ENCODE results near the gene RIMBP2.

Gene RIMBP2

DNA sequence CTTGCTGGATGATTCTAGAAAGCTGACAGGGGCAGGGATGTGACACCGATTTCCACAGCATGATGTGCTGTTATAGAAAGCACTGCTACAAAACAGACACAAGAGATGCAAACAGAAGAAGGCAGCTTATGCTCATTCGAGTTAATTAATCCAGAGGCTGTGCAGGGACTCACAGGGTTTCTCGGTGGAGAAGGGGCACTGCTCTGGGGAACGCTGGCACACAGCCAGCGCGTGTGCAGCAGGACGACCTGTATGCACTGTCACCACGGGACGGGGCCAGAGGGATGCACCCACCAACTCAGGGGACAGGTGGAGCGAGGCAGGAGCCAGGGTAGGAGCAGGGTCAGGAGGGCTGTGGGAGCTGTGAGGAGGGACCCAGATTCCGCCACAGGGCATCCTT is 143.5 kb downstream of the RIMBP2 start:
- H3K4me3 ChIP-seq (ENCODE audit: low read depth, low read length): no peak overlapping the region
- TF ChIP-seq, protein P1, sequence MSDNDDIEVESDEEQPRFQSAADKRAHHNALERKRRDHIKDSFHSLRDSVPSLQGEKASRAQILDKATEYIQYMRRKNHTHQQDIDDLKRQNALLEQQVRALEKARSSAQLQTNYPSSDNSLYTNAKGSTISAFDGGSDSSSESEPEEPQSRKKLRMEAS (IDR thresholded peaks at IDR 0.05; ENCODE audit: low read depth, low read length): no peak
- no peak for TF ChIP-seq POLR2A (IDR thresholded peaks at IDR 0.05; ENCODE audit: extremely low read depth, insufficient read length)
- TF ChIP-seq, protein P2, sequence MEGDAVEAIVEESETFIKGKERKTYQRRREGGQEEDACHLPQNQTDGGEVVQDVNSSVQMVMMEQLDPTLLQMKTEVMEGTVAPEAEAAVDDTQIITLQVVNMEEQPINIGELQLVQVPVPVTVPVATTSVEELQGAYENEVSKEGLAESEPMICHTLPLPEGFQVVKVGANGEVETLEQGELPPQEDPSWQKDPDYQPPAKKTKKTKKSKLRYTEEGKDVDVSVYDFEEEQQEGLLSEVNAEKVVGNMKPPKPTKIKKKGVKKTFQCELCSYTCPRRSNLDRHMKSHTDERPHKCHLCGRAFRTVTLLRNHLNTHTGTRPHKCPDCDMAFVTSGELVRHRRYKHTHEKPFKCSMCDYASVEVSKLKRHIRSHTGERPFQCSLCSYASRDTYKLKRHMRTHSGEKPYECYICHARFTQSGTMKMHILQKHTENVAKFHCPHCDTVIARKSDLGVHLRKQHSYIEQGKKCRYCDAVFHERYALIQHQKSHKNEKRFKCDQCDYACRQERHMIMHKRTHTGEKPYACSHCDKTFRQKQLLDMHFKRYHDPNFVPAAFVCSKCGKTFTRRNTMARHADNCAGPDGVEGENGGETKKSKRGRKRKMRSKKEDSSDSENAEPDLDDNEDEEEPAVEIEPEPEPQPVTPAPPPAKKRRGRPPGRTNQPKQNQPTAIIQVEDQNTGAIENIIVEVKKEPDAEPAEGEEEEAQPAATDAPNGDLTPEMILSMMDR (IDR thresholded peaks at IDR 0.05; ENCODE audit: low read depth, low read length): no peak
- no peak for TF ChIP-seq MYC (IDR thresholded peaks at IDR 0.05; ENCODE audit: low read depth, low read length)
- no peak for DNase-seq (ENCODE audit: low read depth)

DNA sequence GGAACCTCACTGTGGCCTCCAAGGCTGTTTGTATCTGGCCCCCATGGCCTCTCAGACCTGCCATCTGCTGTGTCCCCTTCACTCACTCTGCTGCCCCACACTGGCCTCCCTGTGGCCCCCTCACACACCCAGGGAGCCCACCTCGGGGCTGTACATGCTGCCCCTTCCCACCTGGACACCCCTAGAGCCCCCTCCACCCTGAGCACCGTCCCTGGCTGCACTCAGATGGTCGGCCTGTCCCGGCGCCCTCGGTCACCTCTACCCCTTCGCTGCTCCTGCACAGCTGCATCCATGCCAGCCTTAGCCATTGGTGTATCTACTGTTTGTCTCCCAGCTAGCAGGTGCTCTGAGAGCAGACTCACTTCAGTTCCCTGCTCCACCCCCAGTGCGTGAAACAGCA is 144.4 kb downstream of the RIMBP2 start:
- TF ChIP-seq, protein P1 (IDR thresholded peaks at IDR 0.05; ENCODE audit: low read depth, low read length): no peak
- TF ChIP-seq POLR2A (IDR thresholded peaks at IDR 0.05; ENCODE audit: extremely low read depth, insufficient read length) (no peak), MYC (IDR thresholded peaks at IDR 0.05; ENCODE audit: low read depth, low read length) (no peak)
- TF ChIP-seq, protein P2 (IDR thresholded peaks at IDR 0.05; ENCODE audit: low read depth, low read length): no peak
- DNase-seq (ENCODE audit: low read depth): no peak
- H3K4me3 ChIP-seq (ENCODE audit: low read depth, low read length): no peak overlapping the region

DNA sequence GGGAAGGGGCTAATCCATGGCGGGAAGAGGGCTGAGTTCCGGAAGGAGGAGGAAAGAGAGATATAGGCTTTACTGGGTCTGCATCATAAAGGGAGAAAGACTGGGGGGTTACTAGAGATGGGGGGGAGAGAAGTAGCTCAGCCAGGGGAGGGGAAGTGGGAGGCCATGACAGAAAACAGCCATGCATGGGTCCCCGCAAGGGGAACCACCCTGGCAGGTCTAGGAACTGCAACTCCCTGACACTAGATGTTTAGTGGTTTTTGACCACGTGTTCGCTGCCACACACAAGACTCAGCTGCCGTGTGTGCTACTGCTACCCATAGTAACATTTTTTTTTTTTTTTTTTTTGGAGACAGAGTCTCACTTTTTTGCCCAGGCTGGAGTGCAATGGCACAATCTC is 145.0 kb downstream of the RIMBP2 start:
- peak; percentile 29 for DNase-seq (ENCODE audit: low read depth)
- TF ChIP-seq MYC (IDR thresholded peaks at IDR 0.05; ENCODE audit: low read depth, low read length) (no peak), POLR2A (IDR thresholded peaks at IDR 0.05; ENCODE audit: extremely low read depth, insufficient read length) (no peak)
- TF ChIP-seq, protein P2 (IDR thresholded peaks at IDR 0.05; ENCODE audit: low read depth, low read length): no peak
- TF ChIP-seq, protein P1 (IDR thresholded peaks at IDR 0.05; ENCODE audit: low read depth, low read length): peak; percentile 78
- H3K4me3 ChIP-seq (ENCODE audit: low read depth, low read length): no peak overlapping the region

DNA sequence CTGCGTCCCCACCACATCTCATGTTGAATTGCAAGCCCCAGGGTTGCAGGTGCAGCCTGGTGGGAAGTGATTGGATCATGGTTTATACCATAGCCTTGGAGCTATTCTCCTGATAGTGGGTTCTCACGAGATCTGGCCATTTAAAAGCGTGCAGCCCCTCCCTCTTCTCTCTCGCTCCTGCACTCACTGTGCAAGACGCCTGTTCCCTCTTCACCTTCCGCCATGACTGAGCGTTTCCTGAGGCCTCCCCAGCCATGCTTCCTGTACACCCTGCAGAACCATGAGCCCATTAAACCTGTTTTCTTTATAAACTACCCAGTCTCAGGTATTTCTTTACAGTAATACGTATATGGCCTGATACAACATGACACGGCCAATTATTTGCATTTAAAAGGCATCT is 146.6 kb downstream of the RIMBP2 start:
- DNase-seq (ENCODE audit: low read depth): no peak
- no peak overlapping the region for H3K4me3 ChIP-seq (ENCODE audit: low read depth, low read length)
- TF ChIP-seq, protein P1 (IDR thresholded peaks at IDR 0.05; ENCODE audit: low read depth, low read length): no peak
- TF ChIP-seq MYC (IDR thresholded peaks at IDR 0.05; ENCODE audit: low read depth, low read length): no peak
- TF ChIP-seq, protein P2 (IDR thresholded peaks at IDR 0.05; ENCODE audit: low read depth, low read length): no peak
- TF ChIP-seq POLR2A (IDR thresholded peaks at IDR 0.05; ENCODE audit: extremely low read depth, insufficient read length): no peak

DNA sequence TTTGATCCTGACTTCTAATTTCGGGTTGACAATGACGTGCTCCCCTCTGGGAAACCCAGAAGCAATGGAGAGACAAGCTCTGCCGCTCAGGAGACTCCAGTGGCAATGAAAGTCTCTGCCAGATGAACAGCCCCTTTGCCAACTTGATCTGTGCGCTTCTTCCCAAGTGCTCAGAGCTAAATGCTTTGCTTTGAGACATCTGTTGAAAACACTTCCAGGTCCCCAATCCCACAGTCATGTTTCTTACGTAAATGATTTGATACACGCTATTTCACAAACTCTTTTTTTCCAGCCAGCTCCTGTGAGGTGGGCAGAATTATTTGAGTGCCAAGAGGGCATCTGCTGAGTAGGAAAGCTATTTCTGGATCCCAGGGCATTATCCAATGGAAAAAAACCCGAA is 147.6 kb downstream of the RIMBP2 start:
- H3K4me3 ChIP-seq (ENCODE audit: low read depth, low read length): no peak overlapping the region
- TF ChIP-seq, protein P1 (IDR thresholded peaks at IDR 0.05; ENCODE audit: low read depth, low read length): no peak
- TF ChIP-seq MYC (IDR thresholded peaks at IDR 0.05; ENCODE audit: low read depth, low read length): no peak
- TF ChIP-seq, protein P2 (IDR thresholded peaks at IDR 0.05; ENCODE audit: low read depth, low read length): no peak
- no peak for TF ChIP-seq POLR2A (IDR thresholded peaks at IDR 0.05; ENCODE audit: extremely low read depth, insufficient read length)
- DNase-seq (ENCODE audit: low read depth): no peak

DNA sequence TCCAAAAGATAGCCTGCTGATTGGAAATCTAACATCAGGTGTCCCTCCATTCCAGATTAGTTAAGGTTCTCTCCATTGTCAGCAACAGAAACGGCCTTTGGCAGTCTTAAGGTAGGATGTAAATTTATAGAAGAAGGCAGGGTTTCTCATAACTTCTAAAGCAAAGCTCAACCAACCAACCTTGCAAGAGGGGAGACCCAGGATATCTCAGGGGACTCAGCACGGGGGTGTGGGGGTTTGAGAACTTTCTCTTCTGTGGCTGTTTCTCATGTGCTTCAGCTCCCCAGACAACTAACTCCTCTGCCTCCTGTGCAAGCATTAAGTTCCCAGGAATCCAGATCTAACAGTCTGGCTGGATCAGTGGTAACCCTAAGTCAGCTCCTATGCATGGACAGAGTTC is 148.1 kb downstream of the RIMBP2 start:
- no peak for DNase-seq (ENCODE audit: low read depth)
- TF ChIP-seq, protein P1 (IDR thresholded peaks at IDR 0.05; ENCODE audit: low read depth, low read length): no peak
- TF ChIP-seq, protein P2 (IDR thresholded peaks at IDR 0.05; ENCODE audit: low read depth, low read length): no peak
- TF ChIP-seq POLR2A (IDR thresholded peaks at IDR 0.05; ENCODE audit: extremely low read depth, insufficient read length) (no peak), MYC (IDR thresholded peaks at IDR 0.05; ENCODE audit: low read depth, low read length) (no peak)
- H3K4me3 ChIP-seq (ENCODE audit: low read depth, low read length): no peak overlapping the region
